SU-DHL-6 (cell line): Measurements from ENCODE around the gene RAMACL.
"Not testable (repeated sequence)": the region's sequence is repeated elsewhere in the genome, so short reads cannot be mapped to it uniquely, and the experiment has no call there.

Experiments used
- H2AFZ ChIP-seq: fragments of 200-600 bp; sonication (generic); 2 replicates; pipeline ENCODE4 v1.6.1; 2014; ENCODE audit warnings: low read depth, mild to moderate bottlenecking, moderate library complexity, mixed read lengths, antibody characterized with exemption, low read length; ENCODE audit not compliant: severe bottlenecking
- H3F3A ChIP-seq: fragments of 200-600 bp; shearing (Covaris generic); 2 replicates; pipeline ENCODE4 v1.6.0; 2016; ENCODE audit warnings: antibody characterized with exemption, mild to moderate bottlenecking; ENCODE audit not compliant: insufficient read depth
- H3K27ac ChIP-seq: fragments of 200-600 bp; sonication (generic); 2 replicates; pipeline ENCODE4 v1.5.1; 2016; ENCODE audit warnings: low read depth, mild to moderate bottlenecking, low read length, moderate library complexity, mixed read lengths
- H3K27me3 ChIP-seq: fragments of 200-600 bp; sonication (generic), shearing (Covaris generic); 2 replicates; pipeline ENCODE4 v1.6.0; 2014; ENCODE audit warnings: mild to moderate bottlenecking, low read length
- H3K36me3 ChIP-seq: fragments of 200-600 bp; sonication (generic); 2 replicates; pipeline ENCODE4 v1.6.1; 2014; ENCODE audit warnings: mild to moderate bottlenecking, low read length, mixed read lengths
- H3K4me2 ChIP-seq: fragments of 300-600, 200-600 bp; shearing (Covaris generic), sonication (generic); 2 replicates; pipeline ENCODE4 v1.6.0; 2014; ENCODE audit warnings: low read length, low read depth, mild to moderate bottlenecking; ENCODE audit not compliant: poor library complexity, severe bottlenecking
- H3K4me3 ChIP-seq: fragments of 200-600 bp; sonication (generic); 2 replicates; pipeline ENCODE4 v1.5.1; 2014; ENCODE audit warnings: antibody characterized with exemption, low read length, mild to moderate bottlenecking, mixed read lengths; ENCODE audit not compliant: insufficient read depth, poor library complexity, severe bottlenecking
- H3K79me2 ChIP-seq: fragments of 200-600 bp; sonication (generic); 2 replicates; pipeline ENCODE4 v1.6.1; 2014; ENCODE audit warnings: mild to moderate bottlenecking, low read length, moderate library complexity; ENCODE audit not compliant: insufficient read depth
- H3K9ac ChIP-seq: fragments of 200-600 bp; sonication (generic); 2 replicates; pipeline ENCODE4 v1.7.0; 2014; ENCODE audit warnings: mild to moderate bottlenecking, low read length
- H3K9me2 ChIP-seq: fragments of 200-600 bp; sonication (generic); replicated peaks from 2 replicates; pipeline ENCODE4 v1.6.1; 2014; ENCODE audit warnings: low read length; ENCODE audit not compliant: insufficient read depth
- H3K9me3 ChIP-seq: fragments of 200-600 bp; sonication (generic); 2 replicates; pipeline ENCODE4 v1.6.1; 2014; ENCODE audit warnings: low read length, mixed read lengths; ENCODE audit not compliant: insufficient read depth
- H4K20me1 ChIP-seq: fragments of 200-600 bp; sonication (generic); 2 replicates; pipeline ENCODE4 v1.6.1; 2014; ENCODE audit warnings: low read depth, mild to moderate bottlenecking, antibody characterized with exemption, low read length, moderate library complexity, mixed read lengths
- EZH2phosphoT487 ChIP-seq: fragments of 200-600 bp; sonication (generic), shearing (Covaris generic); conservative IDR thresholded peaks from 2 replicates; pipeline ENCODE4 v1.6.1; 2018; ENCODE audit warnings: mild to moderate bottlenecking, antibody characterized with exemption, low read length, moderate library complexity, mixed read lengths
- TF ChIP-seq, protein P1 (sequence below): fragments of 200-600 bp; sonication (generic); IDR thresholded peaks from one replicate; pipeline ENCODE4 v1.5.1; 2017; ENCODE audit warnings: antibody characterized with exemption, mild to moderate bottlenecking, low read length, moderate library complexity; ENCODE audit not compliant: insufficient read depth, poor library complexity, severe bottlenecking

RAMACL gene

DNA sequence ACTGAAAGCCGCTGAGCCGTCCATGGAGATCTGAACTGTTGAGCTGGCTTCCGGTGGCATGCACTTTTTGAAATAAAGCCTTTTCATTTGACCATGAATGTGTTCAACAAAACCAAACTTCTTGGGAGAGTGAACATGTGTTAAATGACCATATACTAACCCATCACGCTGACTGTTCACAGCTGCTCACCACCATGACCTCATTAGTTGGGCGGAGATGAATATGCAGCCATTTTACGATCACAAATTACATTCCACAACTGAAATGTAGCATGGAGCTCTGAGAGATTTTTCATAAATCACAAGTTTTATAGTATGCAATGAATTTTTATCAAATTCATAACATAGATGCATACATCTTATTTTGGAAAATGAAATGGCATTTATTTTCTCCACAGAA is 4.2 kb downstream of the RAMACL start:
- H3K9ac ChIP-seq = no peak overlapping the region
- H3K27me3 ChIP-seq = no peaks in the 10 kb centered on the region
- H3K4me3 ChIP-seq = no peak overlapping the region
- H2AFZ ChIP-seq = no peak overlapping the region
- H3K79me2 ChIP-seq = no peaks in the 10 kb centered on the region
- no peak overlapping the region for H3K4me2 ChIP-seq
- no peaks in the 10 kb centered on the region for H3K9me3 ChIP-seq
- TF ChIP-seq, protein P1, sequence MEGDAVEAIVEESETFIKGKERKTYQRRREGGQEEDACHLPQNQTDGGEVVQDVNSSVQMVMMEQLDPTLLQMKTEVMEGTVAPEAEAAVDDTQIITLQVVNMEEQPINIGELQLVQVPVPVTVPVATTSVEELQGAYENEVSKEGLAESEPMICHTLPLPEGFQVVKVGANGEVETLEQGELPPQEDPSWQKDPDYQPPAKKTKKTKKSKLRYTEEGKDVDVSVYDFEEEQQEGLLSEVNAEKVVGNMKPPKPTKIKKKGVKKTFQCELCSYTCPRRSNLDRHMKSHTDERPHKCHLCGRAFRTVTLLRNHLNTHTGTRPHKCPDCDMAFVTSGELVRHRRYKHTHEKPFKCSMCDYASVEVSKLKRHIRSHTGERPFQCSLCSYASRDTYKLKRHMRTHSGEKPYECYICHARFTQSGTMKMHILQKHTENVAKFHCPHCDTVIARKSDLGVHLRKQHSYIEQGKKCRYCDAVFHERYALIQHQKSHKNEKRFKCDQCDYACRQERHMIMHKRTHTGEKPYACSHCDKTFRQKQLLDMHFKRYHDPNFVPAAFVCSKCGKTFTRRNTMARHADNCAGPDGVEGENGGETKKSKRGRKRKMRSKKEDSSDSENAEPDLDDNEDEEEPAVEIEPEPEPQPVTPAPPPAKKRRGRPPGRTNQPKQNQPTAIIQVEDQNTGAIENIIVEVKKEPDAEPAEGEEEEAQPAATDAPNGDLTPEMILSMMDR = no peak
- TF ChIP-seq EZH2phosphoT487 = no peak
- no peaks in the 10 kb centered on the region for H3K9me2 ChIP-seq
- H3K36me3 ChIP-seq = no peaks in the 10 kb centered on the region
- no peaks in the 10 kb centered on the region for H3F3A ChIP-seq
- no peaks in the 10 kb centered on the region for H4K20me1 ChIP-seq
- H3K27ac ChIP-seq = no peak overlapping the region

DNA sequence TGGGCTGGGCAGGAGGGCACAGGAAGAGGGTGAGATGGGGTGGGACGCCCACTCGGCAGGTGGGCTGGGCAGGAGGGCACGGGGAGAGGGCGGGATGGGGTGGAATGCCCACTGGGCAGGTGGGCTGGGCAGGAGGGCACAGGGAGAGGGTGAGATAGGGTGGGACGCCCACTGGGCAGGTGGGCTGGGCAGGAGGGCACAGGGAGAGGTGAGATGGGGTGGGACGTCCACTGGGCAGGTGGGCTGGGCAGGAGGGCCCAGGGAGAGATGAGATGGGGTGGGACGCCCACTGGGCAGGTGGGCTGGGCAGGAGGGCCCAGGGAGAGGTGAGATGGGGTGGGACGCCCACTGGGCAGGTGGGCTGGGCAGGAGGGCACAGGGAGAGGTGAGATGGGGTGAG is 4.7 kb downstream of the RAMACL start:
- H3K4me3 ChIP-seq, H2AFZ ChIP-seq, H3K79me2 ChIP-seq, H3K36me3 ChIP-seq, H3K9me2 ChIP-seq, H3K9ac ChIP-seq, H3F3A ChIP-seq, H3K27ac ChIP-seq, H3K9me3 ChIP-seq, H4K20me1 ChIP-seq, H3K27me3 ChIP-seq, H3K4me2 ChIP-seq: not testable (repeated sequence)

DNA sequence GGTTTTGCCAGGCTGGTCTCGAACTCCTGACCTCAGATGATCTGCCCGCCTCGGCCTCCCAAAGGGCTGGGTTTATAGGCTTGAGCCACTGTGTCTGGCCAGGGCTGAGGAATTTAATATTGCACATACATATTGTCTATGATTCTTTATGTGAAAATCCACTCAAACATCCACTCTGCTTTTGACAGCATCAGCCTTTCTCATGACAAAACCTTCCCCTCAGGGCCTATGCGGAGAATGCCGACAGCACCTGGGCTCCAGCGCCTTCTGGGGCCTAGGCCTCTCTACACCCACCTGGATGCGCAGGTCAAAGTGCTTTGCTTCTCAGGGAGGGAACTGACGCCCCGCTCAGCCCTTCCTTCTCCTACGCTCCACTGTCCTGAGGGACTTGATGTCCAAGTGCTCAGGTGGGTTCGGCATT is 5.4 kb downstream of the RAMACL start:
- Histone ChIP-seq H3K27me3 (no peaks in the 10 kb centered on the region), H3K9me2 (no peaks in the 10 kb centered on the region), H3K4me2 (no peak overlapping the region), H3K9me3 (no peaks in the 10 kb centered on the region), H3K79me2 (no peaks in the 10 kb centered on the region), H3F3A (no peaks in the 10 kb centered on the region), H4K20me1 (no peaks in the 10 kb centered on the region), H2AFZ (no peak overlapping the region), H3K36me3 (no peaks in the 10 kb centered on the region), H3K27ac (no peak overlapping the region), H3K4me3 (no peak overlapping the region), H3K9ac (no peak overlapping the region)
- TF ChIP-seq, protein P1 = no peak
- TF ChIP-seq EZH2phosphoT487 = no peak

DNA sequence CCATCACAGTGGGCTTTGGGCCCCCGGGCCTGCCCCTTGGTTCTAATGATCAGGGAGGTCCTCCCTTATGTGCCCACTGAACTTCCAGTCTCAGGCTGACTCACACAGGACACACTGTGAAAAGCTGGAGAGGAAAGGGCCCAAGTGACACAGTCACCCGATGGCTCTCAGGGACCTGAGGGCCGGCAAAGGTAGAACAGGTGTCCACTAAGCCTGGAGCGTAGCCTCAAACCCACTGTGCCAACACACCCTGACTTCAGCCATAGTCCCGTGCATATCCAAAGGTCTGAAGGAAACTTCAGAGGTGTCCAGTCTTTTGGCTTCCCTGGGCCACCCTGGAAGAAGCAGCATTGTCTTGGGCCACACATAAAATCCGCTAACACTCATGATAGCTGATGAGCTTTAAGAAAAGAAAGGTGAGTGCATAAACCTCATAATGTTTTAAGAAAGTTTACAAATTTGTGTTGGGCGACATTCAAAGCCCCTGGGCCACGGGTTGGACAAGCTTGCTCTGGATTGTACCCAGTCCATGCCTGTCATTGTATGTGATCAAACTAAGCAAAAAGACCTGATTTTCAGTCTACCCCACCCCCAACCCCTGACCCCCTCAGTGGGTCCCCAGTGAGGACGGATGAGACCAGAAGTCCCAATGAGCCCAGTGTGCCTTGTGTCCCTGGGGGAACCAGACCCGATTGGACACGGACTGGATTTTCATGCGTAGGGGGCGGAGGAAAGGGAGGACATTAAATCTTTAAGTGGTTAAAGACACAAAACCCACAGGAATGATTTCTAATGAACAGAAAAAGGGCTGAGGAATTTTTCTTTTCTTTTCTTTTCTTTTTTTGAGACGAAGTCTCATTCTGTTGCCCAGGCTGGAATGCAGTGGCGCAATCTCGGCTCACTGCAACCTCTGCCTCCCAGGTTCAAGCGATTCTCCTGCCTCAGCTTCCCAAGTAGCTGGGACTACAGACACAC is 6.1 kb downstream of the RAMACL start:
- H3K9me3 ChIP-seq = no peaks in the 10 kb centered on the region
- TF ChIP-seq, protein P1 = no peak
- TF ChIP-seq EZH2phosphoT487 = no peak
- H3K4me3 ChIP-seq = no peak overlapping the region
- no peak overlapping the region for H3K9ac ChIP-seq
- H3K9me2 ChIP-seq = no peaks in the 10 kb centered on the region
- H2AFZ ChIP-seq = no peak overlapping the region
- H3F3A ChIP-seq = no peaks in the 10 kb centered on the region
- H4K20me1 ChIP-seq = no peaks in the 10 kb centered on the region
- no peaks in the 10 kb centered on the region for H3K79me2 ChIP-seq
- no peak overlapping the region for H3K4me2 ChIP-seq
- H3K27me3 ChIP-seq = no peaks in the 10 kb centered on the region
- H3K36me3 ChIP-seq = no peaks in the 10 kb centered on the region
- no peak overlapping the region for H3K27ac ChIP-seq
